Glomerular endothelial cell (primary cell): ENCODE measurements around the gene NOL4L. TPM values are rescaled to one million over a fixed set of nuclear protein-coding genes. Genes with fewer than 3 reads are reported as not detected.
"Not testable (repeated sequence)": the region's sequence is repeated elsewhere in the genome, so short reads cannot be mapped to it uniquely, and the experiment has no call there.

Experiments
- DNase-seq: peaks from one replicate; pipeline ENCODE4 v3.0.0-alpha.2; 2011; ENCODE audit warnings: low read depth, low spot score; ENCODE audit errors: extremely low read depth
- total RNA-seq: library from RNA; depleted of rRNA; stranded (reverse); fragments of >200 nt; gene quantifications from 2 replicates; pipeline ENCODE4 v1.2.3, GENCODE V29; 2015

The NOL4L gene
- total RNA-seq, 1 donor from 2014 or later: 99.9 TPM

DNA sequence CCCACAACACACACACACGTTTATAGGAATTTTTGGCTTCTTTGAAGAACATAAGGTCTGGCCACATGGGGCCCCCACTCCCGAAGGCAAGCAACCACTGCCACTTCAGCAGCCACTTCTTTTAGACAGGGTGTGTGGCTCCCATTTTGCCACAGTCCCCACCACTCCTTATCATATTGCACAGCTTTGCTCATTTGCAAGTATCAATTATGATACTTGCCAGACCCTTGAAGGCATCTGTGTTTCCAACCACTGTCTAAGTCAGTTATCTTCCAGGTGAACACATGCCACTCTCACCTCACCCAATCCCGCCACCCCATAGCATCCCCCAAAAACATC is 73.1 kb downstream of the NOL4L start:
- DNase-seq: no peak

DNA sequence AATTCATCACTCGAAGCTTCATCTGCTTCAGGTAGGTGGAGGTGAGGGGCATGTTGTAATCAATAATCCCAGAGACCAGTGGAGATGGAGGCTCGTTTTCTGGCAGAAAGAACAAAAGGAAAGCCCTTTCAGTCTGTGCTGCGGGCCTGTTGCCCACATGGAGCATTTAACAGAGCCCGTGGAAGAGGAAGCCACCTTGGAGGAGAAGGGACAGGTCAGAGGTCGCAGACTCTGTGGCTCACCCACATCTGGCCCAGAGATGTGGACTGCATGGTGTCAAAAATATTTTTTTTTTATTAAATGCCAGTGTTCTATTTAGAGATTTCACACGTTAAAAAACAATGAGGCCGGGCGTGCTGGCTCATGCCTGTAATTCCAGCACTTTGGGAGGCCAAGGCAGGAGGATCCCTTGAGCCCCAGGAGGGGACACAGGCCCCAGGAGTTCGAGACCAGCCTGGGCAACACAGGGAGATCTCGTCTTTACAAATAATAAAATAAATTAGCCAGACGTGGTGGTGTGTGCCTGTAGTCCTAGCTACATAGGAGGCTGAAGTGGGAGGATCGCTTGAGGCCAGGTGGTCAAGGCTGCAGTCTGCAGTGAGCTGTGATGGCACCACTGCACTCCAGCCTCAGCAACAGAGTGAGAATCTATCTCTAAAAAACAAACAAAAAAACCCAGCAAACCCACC is 73.6 kb downstream of the NOL4L start:
- no peak for DNase-seq

- no peak for DNase-seq
Observed at GRCh38 chr20:32510601-32511357, 74.4 kb downstream of the NOL4L start.

- DNase-seq: no peak
Observed at GRCh38 chr20:32510120-32510600, 75.0 kb downstream of the NOL4L start.

DNA sequence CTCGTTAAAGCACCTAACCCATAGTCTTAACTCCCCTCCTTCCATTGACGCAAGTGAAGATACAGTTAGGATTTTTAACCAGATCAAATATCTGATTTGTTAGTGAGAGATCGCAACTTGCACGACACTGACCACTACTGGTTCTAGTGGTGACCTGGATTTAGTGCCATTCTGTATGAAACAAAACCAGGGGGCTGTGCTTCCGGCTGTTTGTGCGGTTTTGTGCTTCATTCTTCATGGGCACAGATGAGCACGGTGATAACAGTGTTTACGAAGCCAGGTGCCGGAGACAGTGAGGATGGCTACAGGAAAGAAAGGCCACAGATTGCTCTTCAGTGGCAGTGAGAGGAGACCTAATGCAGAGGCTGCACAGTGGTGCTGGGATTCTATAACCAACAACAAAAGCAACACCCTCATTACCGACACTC is 75.5 kb downstream of the NOL4L start:
- no peak for DNase-seq

GRCh38 chr20:32508775-32509119 is 76.4 kb downstream of the NOL4L start:
- no peak for DNase-seq

GRCh38 chr20:32507998-32508774 is 76.9 kb downstream of the NOL4L start:
- DNase-seq: no peak

DNA sequence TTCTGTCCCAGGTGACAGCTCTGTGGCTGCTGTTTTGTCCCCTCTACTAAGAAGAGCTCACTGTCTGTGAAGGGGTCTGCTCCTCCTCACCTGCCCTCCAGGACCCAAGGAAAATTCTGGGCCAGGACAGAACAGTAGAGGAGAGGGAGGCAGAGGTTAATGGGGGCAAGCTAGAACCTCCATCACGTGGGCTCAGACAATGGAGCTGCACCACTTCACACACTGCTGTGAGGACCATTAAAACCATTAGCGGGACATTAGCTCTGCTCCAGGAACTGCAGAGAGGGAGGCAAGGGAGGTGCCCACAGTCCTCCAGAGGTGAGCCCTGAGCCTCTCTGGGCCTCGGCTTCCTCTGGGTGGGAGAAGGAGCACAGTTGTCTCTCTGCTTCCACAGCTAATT is 78.4 kb downstream of the NOL4L start:
- DNase-seq: no peak

DNA sequence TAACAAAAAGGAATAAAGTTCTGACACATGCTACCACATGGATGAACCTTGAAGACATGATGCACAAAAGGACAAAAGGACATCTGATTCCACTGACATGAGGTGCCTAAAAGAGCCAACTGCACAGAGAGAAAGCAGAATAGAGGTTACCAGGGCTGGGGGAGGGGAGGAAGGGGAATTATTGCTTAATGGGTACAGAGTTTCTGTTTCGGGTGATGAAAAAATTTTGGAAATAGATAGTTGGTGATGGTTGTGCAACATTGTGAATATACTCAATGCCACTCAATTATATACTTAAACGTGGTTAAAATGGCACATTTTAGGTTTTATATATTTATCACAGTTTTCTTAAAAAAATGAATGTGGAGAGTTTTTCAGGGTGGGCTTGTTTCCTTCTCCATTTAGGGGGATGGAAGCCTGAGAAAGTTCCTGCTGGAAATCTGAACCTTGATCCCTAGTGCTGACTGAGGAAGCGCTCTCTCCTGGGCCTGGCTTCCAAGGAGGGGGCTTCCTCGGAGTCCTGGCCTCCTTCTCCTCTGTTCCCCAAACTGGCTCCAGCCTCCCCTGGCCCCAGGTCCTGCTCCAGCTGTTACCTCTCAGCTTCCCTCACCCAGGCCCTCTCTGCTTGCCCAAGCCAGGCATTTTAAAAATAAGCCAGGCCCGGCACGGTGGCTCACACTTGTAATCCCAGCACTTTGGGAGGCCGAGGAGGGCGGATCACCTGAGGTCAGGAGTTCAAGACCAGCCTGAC is 79.2 kb downstream of the NOL4L start:
- DNase-seq: no peak

DNA sequence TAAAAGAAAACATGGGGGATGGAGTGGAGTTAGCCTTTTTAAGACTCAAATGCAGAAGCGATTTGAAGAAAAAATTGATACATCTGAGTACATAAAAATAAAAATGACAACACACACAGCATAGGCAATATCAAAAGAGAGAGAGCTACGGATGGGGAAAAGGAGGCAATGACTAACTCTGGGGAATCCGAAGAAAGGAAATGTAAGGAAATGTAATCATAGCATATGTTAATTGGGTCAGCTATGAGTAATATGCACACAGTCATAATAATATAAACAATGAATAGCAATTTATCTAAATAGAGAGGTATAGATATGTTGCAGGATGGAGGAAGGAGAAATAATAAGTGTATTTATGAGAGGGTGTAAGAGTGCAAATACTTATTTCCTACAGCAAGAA is 83.4 kb downstream of the NOL4L start:
- no peak for DNase-seq

- DNase-seq: no peak
Observed at GRCh38 chr20:32497589-32498224, 87.4 kb downstream of the NOL4L start.

GRCh38 chr20:32496811-32497533 is 88.2 kb downstream of the NOL4L start:
- DNase-seq: no peak

DNA sequence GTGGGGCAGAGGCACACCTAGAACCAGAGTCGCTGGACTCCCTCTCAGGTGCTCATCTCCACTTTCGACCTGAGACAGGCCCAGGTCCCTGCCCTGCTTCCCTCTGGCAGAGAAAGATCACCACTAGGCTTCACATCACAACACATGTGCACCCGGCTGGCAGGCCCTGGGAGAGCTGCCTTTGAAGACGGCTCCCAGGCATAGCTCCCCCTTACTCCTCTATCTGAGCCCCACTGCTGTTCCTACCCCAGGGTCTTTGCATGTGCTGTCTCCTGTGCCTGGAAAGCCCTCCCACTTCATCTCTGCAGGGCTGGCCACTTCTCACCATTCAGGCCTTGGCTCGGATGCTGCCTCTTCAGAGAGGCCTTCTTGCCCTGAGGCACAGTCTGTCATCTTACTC is 89.2 kb downstream of the NOL4L start:
- DNase-seq: no peak

DNA sequence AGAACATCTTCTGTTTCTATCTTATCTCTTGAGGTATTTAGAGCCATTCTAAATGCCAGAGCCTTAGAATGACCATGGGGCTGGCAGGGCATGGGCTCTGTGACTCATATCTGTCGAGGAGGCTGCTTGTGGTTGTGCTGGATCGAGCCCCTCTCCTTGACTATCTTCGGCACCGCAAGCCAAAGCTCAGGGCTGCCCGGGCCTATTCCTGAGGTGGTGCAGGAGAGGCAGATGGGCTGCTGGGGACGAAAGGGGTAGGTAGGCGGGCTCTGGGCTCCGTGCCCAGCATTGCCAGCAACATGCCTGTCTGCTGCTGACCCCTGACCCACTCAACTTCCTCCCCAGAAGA is 89.9 kb downstream of the NOL4L start:
- DNase-seq: no peak

DNA sequence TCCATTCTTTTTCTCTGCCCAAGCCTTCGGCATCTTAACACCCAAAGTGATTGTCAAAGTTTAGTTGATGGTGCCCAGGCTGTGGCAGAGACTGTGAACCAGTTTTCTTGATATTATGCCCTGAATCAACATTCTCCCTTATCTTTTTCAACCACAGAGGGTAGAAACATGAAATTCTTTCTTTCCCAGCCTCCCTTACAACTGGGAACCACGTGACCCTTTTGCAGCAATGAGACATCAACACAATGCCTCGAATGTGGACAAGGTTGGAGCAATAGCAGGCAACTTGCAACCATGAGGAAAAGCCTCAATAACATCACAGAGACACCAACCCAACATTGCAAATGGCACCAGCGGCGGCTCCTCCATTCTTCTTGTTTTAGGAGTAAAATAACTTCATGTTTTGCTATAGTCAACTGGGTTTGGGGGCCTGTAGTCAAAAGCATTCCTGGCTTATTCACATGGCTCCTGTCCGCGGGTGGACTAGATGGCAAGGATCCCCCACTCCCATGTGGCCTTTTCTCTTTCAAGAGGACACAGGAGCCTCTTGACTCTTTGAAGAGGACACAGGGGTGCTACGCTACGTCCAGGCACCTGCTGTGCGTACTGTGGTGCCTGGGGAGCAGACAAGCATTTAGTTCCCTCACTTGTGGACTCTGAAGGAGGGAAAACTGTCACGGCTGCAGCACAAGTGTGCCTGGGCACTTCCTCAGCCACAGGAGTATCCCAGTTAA is 90.5 kb downstream of the NOL4L start:
- no peak for DNase-seq

GRCh38 chr20:32493356-32493755 is 91.8 kb downstream of the NOL4L start:
- no peak for DNase-seq

- not testable (repeated sequence) for DNase-seq
Observed at GRCh38 chr20:32491764-32492151, 93.4 kb downstream of the NOL4L start.

GRCh38 chr20:32490942-32491763 is 94.0 kb downstream of the NOL4L start:
- DNase-seq: no peak
